D721Med (cell line): Measurements from ENCODE around the gene MAP2K3.
"Not testable (repeated sequence)": the region's sequence is repeated elsewhere in the genome, so short reads cannot be mapped to it uniquely, and the experiment has no call there.

Source experiments
- DNase-seq: peaks from one replicate; pipeline ENCODE4 v3.0.0; 2011; ENCODE audit warnings: low spot score; ENCODE audit not compliant: insufficient read length
- FAIRE-seq: peaks from 2 replicates; lab custom pipeline; 2011; peaks lifted over from hg19 to GRCh38; lab: Jason Lieb, UNC
- CTCF ChIP-seq: IDR thresholded peaks from 2 replicates; pipeline ENCODE4 v1.5.1; 2012; ENCODE audit warnings: mild to moderate bottlenecking, control low read depth; ENCODE audit not compliant: insufficient read depth; ENCODE audit errors: missing control alignments

MAP2K3 gene

GRCh38 chr17:21324741-21325140 lies 40.2 kb downstream of the MAP2K3 start:
- FAIRE-seq, DNase-seq: not testable (repeated sequence)

GRCh38 chr17:21327921-21328320 lies 43.4 kb downstream of the MAP2K3 start:
- not testable (repeated sequence) for DNase-seq, FAIRE-seq

- FAIRE-seq, DNase-seq: not testable (repeated sequence)
Measured at GRCh38 chr17:21328778-21329177, 44.3 kb downstream of the MAP2K3 start.

GRCh38 chr17:21330436-21331160 lies 46.1 kb downstream of the MAP2K3 start:
- FAIRE-seq (no peak), DNase-seq (no peak)
- TF ChIP-seq CTCF: no peak

GRCh38 chr17:21336541-21337294 lies 52.2 kb downstream of the MAP2K3 start:
- not testable (repeated sequence) for DNase-seq, FAIRE-seq

- DNase-seq, FAIRE-seq: not testable (repeated sequence)
Measured at GRCh38 chr17:21337981-21338625, 53.6 kb downstream of the MAP2K3 start.

GRCh38 chr17:21339011-21339410 lies 54.5 kb downstream of the MAP2K3 start:
- TF ChIP-seq CTCF: no peak
- no peak for FAIRE-seq

GRCh38 chr17:21339571-21339970 lies 55.1 kb downstream of the MAP2K3 start:
- not testable (repeated sequence) for FAIRE-seq, DNase-seq

More at GRCh38 chr17:21339011-21339410, 54.5 kb downstream of the MAP2K3 start:
- DNase-seq: no peak

- FAIRE-seq, DNase-seq: not testable (repeated sequence)
Measured at GRCh38 chr17:21340407-21340806, 55.9 kb downstream of the MAP2K3 start.

GRCh38 chr17:21341279-21341678 lies 56.8 kb downstream of the MAP2K3 start:
- FAIRE-seq, DNase-seq: not testable (repeated sequence)

GRCh38 chr17:21341925-21342540 lies 57.5 kb downstream of the MAP2K3 start:
- not testable (repeated sequence) for FAIRE-seq, DNase-seq

GRCh38 chr17:21343061-21343949 lies 58.8 kb downstream of the MAP2K3 start:
- not testable (repeated sequence) for FAIRE-seq, DNase-seq

- not testable (repeated sequence) for DNase-seq, FAIRE-seq
Measured at GRCh38 chr17:21344801-21345200, 60.3 kb downstream of the MAP2K3 start.
